Naive thymus-derived CD4-positive, alpha-beta T cell (primary cell): Measurements from ENCODE around the gene ANKRD36. TPM values are rescaled to one million over a fixed set of nuclear protein-coding genes. Genes with fewer than 3 reads are reported as not detected.
"Not testable (repeated sequence)": the region's sequence is repeated elsewhere in the genome, so short reads cannot be mapped to it uniquely, and the experiment has no call there.

Source experiments
- ATAC-seq: fragments of 150-1000 bp; cut with Tn5 transposase; 2 replicates; pipeline ENCODE4 v1.10.0; 2021; ENCODE audit warnings: mild to moderate bottlenecking, moderate library complexity
- CTCF ChIA-PET: fragments of 350-600 bp; sonication (Branson Sonifier 250); formaldehyde crosslinking; loops from one replicate; lab custom pipeline; 2021; ENCODE audit warnings: antibody characterized with exemption; lab: Charles Lee
- POLR2A ChIA-PET: fragments of 350-600 bp; sonication (Branson Sonifier 250); formaldehyde crosslinking; loops from one replicate; lab custom pipeline; 2021; ENCODE audit warnings: antibody characterized with exemption, inconsistent platforms; lab: Charles Lee
- DNase-seq, 9 donors: peaks; one replicate each; pipeline versions ENCODE4 v3.0.0 to v3.0.0-alpha.2; 2020 to 2022; ENCODE audit warnings: mixed read lengths in 1 of 9
- H3K27ac ChIP-seq: one replicate; pipeline ENCODE4 v1.7.0; 2013; ENCODE audit warnings: mild to moderate bottlenecking, low read depth, low read length, moderate library complexity
- H3K27me3 ChIP-seq, 2 donors: one replicate each; pipeline ENCODE4 v1.7.0; 2013; ENCODE audit warnings: low read length in 2 of 2, mild to moderate bottlenecking in 2 of 2, moderate library complexity in 2 of 2; ENCODE audit not compliant: control insufficient read depth in 2 of 2, insufficient read depth in 2 of 2
- H3K36me3 ChIP-seq, 3 experiments: 1 replicate in 2 of 3; 2 replicates in 1 of 3; pipeline ENCODE4 v1.7.0; 2013; ENCODE audit warnings: low read length in 3 of 3, mild to moderate bottlenecking in 3 of 3, moderate library complexity in 1 of 3; ENCODE audit not compliant: insufficient read depth in 3 of 3, control insufficient read depth in 2 of 3
- H3K4me1 ChIP-seq, 2 donors: one replicate each; pipeline ENCODE4 v1.7.0; 2013; ENCODE audit warnings: low read length in 2 of 2, mild to moderate bottlenecking in 2 of 2, moderate library complexity in 1 of 2; ENCODE audit not compliant: control insufficient read depth in 2 of 2, insufficient read depth in 2 of 2
- H3K4me3 ChIP-seq: 2 replicates; pipeline ENCODE4 v1.7.0; 2013; ENCODE audit warnings: mild to moderate bottlenecking, low read length
- H3K9me3 ChIP-seq, 3 experiments: 1 replicate in 2 of 3; 2 replicates in 1 of 3; pipeline ENCODE4 v1.7.0; 2013; ENCODE audit warnings: low read length in 3 of 3; ENCODE audit not compliant: control insufficient read depth in 2 of 3
- H3K27ac Mint-ChIP-seq, 9 donors: one replicate each; pipeline ENCODE4 v1.8.0; 2020 to 2022; ENCODE audit warnings: mixed read lengths in 9 of 9, mild to moderate bottlenecking in 8 of 9, moderate library complexity in 5 of 9, inconsistent platforms in 2 of 9
- H3K27me3 Mint-ChIP-seq, 5 donors: one replicate each; pipeline ENCODE4 v1.8.0; 2021 to 2022; ENCODE audit warnings: mixed read lengths in 5 of 5, mild to moderate bottlenecking in 1 of 5
- H3K36me3 Mint-ChIP-seq, 5 donors: one replicate each; pipeline ENCODE4 v1.8.0; 2020 to 2022; ENCODE audit warnings: mixed read lengths in 5 of 5, mild to moderate bottlenecking in 3 of 5, inconsistent platforms in 1 of 5
- H3K4me1 Mint-ChIP-seq, 7 donors: one replicate each; pipeline ENCODE4 v1.8.0; 2020 to 2022; ENCODE audit warnings: mixed read lengths in 7 of 7, mild to moderate bottlenecking in 3 of 7, inconsistent platforms in 1 of 7
- H3K4me3 Mint-ChIP-seq, 10 donors: one replicate each; pipeline ENCODE4 v1.8.0; 2020 to 2022; ENCODE audit warnings: mild to moderate bottlenecking in 10 of 10, mixed read lengths in 10 of 10, moderate library complexity in 6 of 10, inconsistent platforms in 2 of 10
- H3K9me3 Mint-ChIP-seq, 11 donors: one replicate each; pipeline ENCODE4 v1.8.0; 2020 to 2022; ENCODE audit warnings: mixed read lengths in 11 of 11, mild to moderate bottlenecking in 4 of 11, inconsistent platforms in 1 of 11, moderate library complexity in 1 of 11
- intact Hi-C, 2 donors: fragments of 100-400 bp; cut with micrococcal nuclease; formaldehyde crosslinking; loops; one replicate each; pipeline ENCODE4 v1.15.1; 2023
- polyA plus RNA-seq, 2 donors: library from polyadenylated mRNA; unstranded; fragments of 300-500 nt; fragmentation: Illumina TruSeq; gene quantifications; one replicate each; pipeline ENCODE4 v1.2.3, GENCODE V29; 2021
- total RNA-seq, 6 experiments: library from RNA in 5 of 6; stranded (reverse) in 5 of 6; gene quantifications; 1 replicate in 5 of 6; 2 replicates in 1 of 6; pipeline ENCODE4 v1.2.3 and lab custom pipeline; 2021 to 2026

ANKRD36 gene
- total RNA-seq = 10 to 100 TPM; 51.5 to 76.3 (median 58.0) TPM
- polyA plus RNA-seq = 10 to 100 TPM in 1 of 2 donors, 1 to 10 TPM in 1; 6.9 to 11.4 TPM
- total RNA-seq (lab: John Stamatoyannopoulos, UW) = 179 reads per million, percentile 92 among the genes with 10 or more reads in this experiment

- intact Hi-C loops = loop anchor here (1.0 to 5.0 kb wide), 9 partner anchors 150 to 706 kb away; partner anchors contain the start of genes CNNM4 (in 2 of the 2), ANKRD39 (in 1 of the 2), CNNM3 (in 1 of the 2) and KANSL3 (in 1 of the 2)
- peak within 1 kb of the TSS; percentile 75 for H3K27ac ChIP-seq
- DNase-seq = peak; percentile 74 to 89 (median 87)
- ChIA-PET POLR2A (interaction anchor here (0.6 to 1.8 kb wide), 7 partner anchors 150 to 582 kb away, joined by 3 to 9 read pairs (median 4); partner anchors contain the start of genes ANKRD39 and KANSL3), CTCF (interaction anchor here (0.7 to 2.8 kb wide), 12 partner anchors 101 to 352 kb away, joined by 3 to 41 read pairs (median 4); partner anchors contain the start of genes ANKRD39 and CNNM4)
- H3K4me1 ChIP-seq, H3K27me3 ChIP-seq, H3K36me3 ChIP-seq, H3K9me3 ChIP-seq, H3K9me3 Mint-ChIP-seq, H3K36me3 Mint-ChIP-seq: not testable (repeated sequence)
- Mint-ChIP-seq H3K27me3 (peaks cover 0 to 24% (median 4%) of the 10 kb centered on the region in 5 donors), H3K27ac (peak within 1 kb of the TSS; percentile 92 to 99 (median 98)), H3K4me3 (peak within 1 kb of the TSS; percentile 96 to 100 (median 98)), H3K4me1 (peaks cover 0 to 16% (median 4%) of the 10 kb centered on the region in 7 donors)
- H3K4me3 ChIP-seq = peak within 1 kb of the TSS; percentile 75
- ATAC-seq = peak; percentile 88
Measured at GRCh38 chr2:97113050-97113881, at the start of gene ANKRD36. Gene ANKRD36 (plus strand): TSS chr2:97113153. CDS start chr2:97113740, 587 bp downstream.

GRCh38 chr2:97066030-97066429 lies 46.9 kb upstream of the ANKRD36 start:
- H3K4me3 Mint-ChIP-seq, H3K27me3 ChIP-seq, H3K4me3 ChIP-seq, CTCF ChIA-PET, H3K9me3 ChIP-seq, ATAC-seq, H3K9me3 Mint-ChIP-seq, H3K4me1 Mint-ChIP-seq, POLR2A ChIA-PET, DNase-seq, H3K36me3 Mint-ChIP-seq, H3K27ac Mint-ChIP-seq, H3K36me3 ChIP-seq, H3K4me1 ChIP-seq, H3K27ac ChIP-seq, intact Hi-C loops: not testable (repeated sequence)
- H3K27me3 Mint-ChIP-seq = peaks cover 6 to 34% (median 17%) of the 10 kb centered on the region in 5 donors

GRCh38 chr2:97067279-97068004 lies 45.5 kb upstream of the ANKRD36 start:
- POLR2A ChIA-PET = no interaction called here
- Mint-ChIP-seq H3K27ac (no peak overlapping the region), H3K4me1 (no peaks in the 10 kb centered on the region), H3K4me3 (no peak overlapping the region), H3K36me3 (no peaks in the 10 kb centered on the region), H3K27me3 (peaks cover 6 to 34% (median 17%) of the 10 kb centered on the region in 5 donors), H3K9me3 (peaks cover 0 to 2% (median 0%) of the 10 kb centered on the region in 11 donors)
- no peaks in the 10 kb centered on the region for H3K36me3 ChIP-seq
- H3K27me3 ChIP-seq = no peaks in the 10 kb centered on the region
- no peaks in the 10 kb centered on the region for H3K9me3 ChIP-seq
- CTCF ChIA-PET = interaction anchor here (0.6 kb wide), 1 partner anchor 708 kb away, joined by 3 read pairs; no protein-coding TSS in a partner anchor
- DNase-seq (no peak), ATAC-seq (peak; percentile 8)
- no peak overlapping the region for H3K4me3 ChIP-seq
- intact Hi-C loops = no loop called here
- H3K4me1 ChIP-seq = no peaks in the 10 kb centered on the region
- no peak overlapping the region for H3K27ac ChIP-seq

DNA sequence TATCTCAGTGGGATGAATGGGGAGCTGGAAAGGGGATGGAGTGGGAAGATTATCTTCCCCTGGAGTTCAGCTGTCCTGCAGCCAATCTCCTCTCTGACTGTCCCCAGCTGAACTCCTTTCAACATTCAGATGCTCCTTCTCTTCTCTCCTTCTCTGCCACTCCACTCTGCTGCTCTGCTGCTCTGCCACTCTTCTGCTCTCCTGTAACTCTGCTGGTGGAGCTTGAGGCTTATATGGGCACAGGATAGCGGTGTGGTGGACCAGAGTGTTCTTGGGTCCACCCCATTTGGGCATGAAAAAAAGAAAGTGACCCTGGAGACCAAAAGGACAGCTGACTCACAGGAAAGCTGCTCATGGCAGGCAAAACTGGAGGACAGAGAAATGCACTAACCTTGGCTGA lies 44.9 kb upstream of the ANKRD36 start:
- Mint-ChIP-seq H3K36me3 (no peaks in the 10 kb centered on the region), H3K27me3 (peaks cover 6 to 30% (median 14%) of the 10 kb centered on the region in 5 donors), H3K4me1 (no peaks in the 10 kb centered on the region), H3K9me3 (peaks cover 0 to 2% (median 0%) of the 10 kb centered on the region in 11 donors), H3K27ac (no peak overlapping the region), H3K4me3 (no peak overlapping the region)
- intact Hi-C loops = no loop called here
- H3K4me1 ChIP-seq = no peaks in the 10 kb centered on the region
- no peaks in the 10 kb centered on the region for H3K9me3 ChIP-seq
- H3K36me3 ChIP-seq = no peaks in the 10 kb centered on the region
- DNase-seq (no peak), ATAC-seq (no peak)
- H3K4me3 ChIP-seq = no peak overlapping the region
- ChIA-PET CTCF (interaction anchor here (0.6 kb wide), 1 partner anchor 708 kb away, joined by 3 read pairs; no protein-coding TSS in a partner anchor), POLR2A (no interaction called here)
- H3K27me3 ChIP-seq = no peaks in the 10 kb centered on the region
- no peak overlapping the region for H3K27ac ChIP-seq

DNA sequence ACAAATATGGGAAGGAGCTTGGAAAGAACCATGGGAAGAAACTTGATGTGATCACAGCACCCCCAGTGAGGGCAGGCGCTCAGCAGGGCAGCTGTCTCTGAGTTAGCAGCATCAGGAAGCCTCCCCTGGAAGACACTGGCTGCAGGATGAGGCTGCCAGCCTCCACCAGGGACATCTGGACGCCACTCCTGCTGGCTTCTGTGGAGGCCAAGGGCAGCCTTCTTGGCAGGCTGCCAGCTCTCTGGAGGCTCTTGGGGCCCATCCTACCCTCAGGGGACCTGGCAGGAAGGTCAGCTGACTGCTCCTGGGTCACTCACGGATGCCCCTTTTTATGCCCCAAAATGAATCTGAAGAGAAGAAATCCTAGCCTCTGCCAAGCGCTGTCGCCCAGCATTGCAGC lies 44.2 kb upstream of the ANKRD36 start:
- H3K27ac ChIP-seq, DNase-seq, H3K4me3 ChIP-seq, H3K4me1 ChIP-seq, H3K4me1 Mint-ChIP-seq, ATAC-seq, CTCF ChIA-PET, H3K27ac Mint-ChIP-seq, H3K9me3 ChIP-seq, POLR2A ChIA-PET, H3K36me3 ChIP-seq, intact Hi-C loops, H3K36me3 Mint-ChIP-seq, H3K9me3 Mint-ChIP-seq, H3K4me3 Mint-ChIP-seq, H3K27me3 ChIP-seq: not testable (repeated sequence)
- H3K27me3 Mint-ChIP-seq = peaks cover 6 to 30% (median 14%) of the 10 kb centered on the region in 5 donors

GRCh38 chr2:97070915-97071314 lies 42.0 kb upstream of the ANKRD36 start:
- H3K4me3 Mint-ChIP-seq, intact Hi-C loops, H3K9me3 Mint-ChIP-seq, H3K4me1 Mint-ChIP-seq, H3K27me3 ChIP-seq, H3K4me3 ChIP-seq, H3K9me3 ChIP-seq, H3K27ac Mint-ChIP-seq, CTCF ChIA-PET, H3K27ac ChIP-seq, H3K4me1 ChIP-seq, ATAC-seq, H3K36me3 ChIP-seq, POLR2A ChIA-PET, H3K36me3 Mint-ChIP-seq, DNase-seq: not testable (repeated sequence)
- peaks cover 6 to 26% (median 13%) of the 10 kb centered on the region in 5 donors for H3K27me3 Mint-ChIP-seq
